ENCODE results near the gene ASXL3. TPM values are rescaled to one million over a fixed set of nuclear protein-coding genes. Genes with fewer than 3 reads are reported as not detected.

ASXL3 gene
- total RNA-seq, 4 donors from 2014 or later, result 0.93 to 2.2 (median 1.5) TPM

DNA sequence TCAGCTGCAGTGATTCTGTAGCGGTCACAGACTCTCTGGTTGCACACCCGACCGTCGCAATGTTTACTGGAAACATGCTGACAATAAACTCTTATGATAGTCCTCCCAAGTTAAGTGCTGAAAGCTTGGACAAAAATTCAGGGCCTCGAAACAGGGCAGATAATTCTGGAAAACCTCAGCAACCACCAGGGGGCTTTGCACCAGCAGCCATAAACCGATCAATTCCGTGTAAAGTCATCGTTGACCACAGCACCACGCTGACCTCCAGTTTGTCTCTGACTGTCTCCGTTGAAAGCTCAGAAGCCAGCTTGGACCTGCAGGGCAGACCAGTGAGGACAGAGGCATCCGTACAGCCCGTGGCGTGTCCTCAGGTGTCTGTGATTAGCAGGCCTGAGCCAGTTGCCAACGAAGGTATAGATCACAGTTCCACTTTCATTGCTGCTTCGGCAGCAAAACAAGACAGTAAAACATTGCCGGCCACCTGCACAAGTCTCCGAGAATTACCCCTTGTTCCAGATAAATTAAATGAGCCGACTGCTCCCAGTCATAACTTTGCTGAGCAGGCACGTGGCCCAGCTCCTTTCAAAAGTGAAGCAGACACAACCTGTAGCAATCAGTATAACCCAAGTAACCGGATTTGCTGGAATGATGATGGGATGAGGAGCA is 166.1 kb downstream of the ASXL3 start:
- Histone ChIP-seq H3K9me3 (no peaks in the 10 kb centered on the region), H3K36me3 (peaks cover 0 to 24% of the 10 kb centered on the region in 2 donors), H3K27me3 (no peaks in the 10 kb centered on the region), H3K4me3 (no peak overlapping the region), H3K27ac (no peak overlapping the region), H3K4me1 (no peaks in the 10 kb centered on the region)
- WGBS, 2 donors (ENCODE audit: low coverage in 1 of 2), result 90 to 96% methylated on average over 11 to 14 of the region's 20 CpGs
- no peak for ATAC-seq
- TF ChIP-seq POLR2AphosphoS5 (IDR thresholded peaks at IDR 0.05) (no peak), EP300 (IDR thresholded peaks at IDR 0.05) (no peak), POLR2A (IDR thresholded peaks at IDR 0.05) (no peak)
- TF ChIP-seq, protein P1, sequence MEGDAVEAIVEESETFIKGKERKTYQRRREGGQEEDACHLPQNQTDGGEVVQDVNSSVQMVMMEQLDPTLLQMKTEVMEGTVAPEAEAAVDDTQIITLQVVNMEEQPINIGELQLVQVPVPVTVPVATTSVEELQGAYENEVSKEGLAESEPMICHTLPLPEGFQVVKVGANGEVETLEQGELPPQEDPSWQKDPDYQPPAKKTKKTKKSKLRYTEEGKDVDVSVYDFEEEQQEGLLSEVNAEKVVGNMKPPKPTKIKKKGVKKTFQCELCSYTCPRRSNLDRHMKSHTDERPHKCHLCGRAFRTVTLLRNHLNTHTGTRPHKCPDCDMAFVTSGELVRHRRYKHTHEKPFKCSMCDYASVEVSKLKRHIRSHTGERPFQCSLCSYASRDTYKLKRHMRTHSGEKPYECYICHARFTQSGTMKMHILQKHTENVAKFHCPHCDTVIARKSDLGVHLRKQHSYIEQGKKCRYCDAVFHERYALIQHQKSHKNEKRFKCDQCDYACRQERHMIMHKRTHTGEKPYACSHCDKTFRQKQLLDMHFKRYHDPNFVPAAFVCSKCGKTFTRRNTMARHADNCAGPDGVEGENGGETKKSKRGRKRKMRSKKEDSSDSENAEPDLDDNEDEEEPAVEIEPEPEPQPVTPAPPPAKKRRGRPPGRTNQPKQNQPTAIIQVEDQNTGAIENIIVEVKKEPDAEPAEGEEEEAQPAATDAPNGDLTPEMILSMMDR (IDR thresholded peaks at IDR 0.05), result no peak

DNA sequence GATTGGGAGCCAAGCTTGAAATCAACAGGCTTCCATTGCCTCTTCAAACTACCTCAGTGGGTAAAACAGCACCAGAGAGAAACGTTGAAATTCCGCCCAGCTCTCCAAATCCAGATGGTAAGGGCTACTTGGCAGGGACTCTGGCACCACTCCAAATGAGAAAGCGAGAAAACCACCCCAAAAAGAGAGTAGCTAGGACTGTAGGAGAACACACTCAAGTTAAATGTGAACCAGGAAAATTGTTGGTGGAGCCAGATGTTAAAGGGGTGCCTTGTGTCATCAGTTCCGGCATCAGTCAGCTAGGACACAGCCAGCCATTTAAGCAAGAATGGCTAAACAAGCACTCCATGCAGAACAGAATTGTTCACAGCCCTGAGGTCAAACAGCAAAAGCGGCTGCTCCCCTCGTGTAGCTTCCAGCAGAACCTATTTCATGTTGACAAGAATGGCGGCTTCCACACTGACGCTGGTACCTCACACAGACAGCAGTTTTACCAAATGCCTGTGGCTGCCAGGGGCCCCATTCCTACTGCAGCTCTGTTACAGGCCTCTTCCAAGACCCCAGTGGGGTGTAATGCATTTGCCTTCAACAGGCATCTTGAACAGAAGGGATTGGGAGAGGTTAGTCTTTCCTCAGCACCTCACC is 167.3 kb downstream of the ASXL3 start:
- no peak for ATAC-seq
- Histone ChIP-seq H3K9me3 (no peaks in the 10 kb centered on the region), H3K4me3 (no peak overlapping the region), H3K36me3 (peaks cover 0 to 20% of the 10 kb centered on the region in 2 donors), H3K4me1 (no peaks in the 10 kb centered on the region), H3K27me3 (no peaks in the 10 kb centered on the region), H3K27ac (no peak overlapping the region)
- WGBS, 2 donors (ENCODE audit: low coverage in 1 of 2), result 94 to 100% methylated on average over 2 to 8 of the region's 8 CpGs
- TF ChIP-seq, protein P1 (IDR thresholded peaks at IDR 0.05), result no peak
- TF ChIP-seq EP300 (IDR thresholded peaks at IDR 0.05) (no peak), POLR2AphosphoS5 (IDR thresholded peaks at IDR 0.05) (no peak), POLR2A (IDR thresholded peaks at IDR 0.05) (no peak)

DNA sequence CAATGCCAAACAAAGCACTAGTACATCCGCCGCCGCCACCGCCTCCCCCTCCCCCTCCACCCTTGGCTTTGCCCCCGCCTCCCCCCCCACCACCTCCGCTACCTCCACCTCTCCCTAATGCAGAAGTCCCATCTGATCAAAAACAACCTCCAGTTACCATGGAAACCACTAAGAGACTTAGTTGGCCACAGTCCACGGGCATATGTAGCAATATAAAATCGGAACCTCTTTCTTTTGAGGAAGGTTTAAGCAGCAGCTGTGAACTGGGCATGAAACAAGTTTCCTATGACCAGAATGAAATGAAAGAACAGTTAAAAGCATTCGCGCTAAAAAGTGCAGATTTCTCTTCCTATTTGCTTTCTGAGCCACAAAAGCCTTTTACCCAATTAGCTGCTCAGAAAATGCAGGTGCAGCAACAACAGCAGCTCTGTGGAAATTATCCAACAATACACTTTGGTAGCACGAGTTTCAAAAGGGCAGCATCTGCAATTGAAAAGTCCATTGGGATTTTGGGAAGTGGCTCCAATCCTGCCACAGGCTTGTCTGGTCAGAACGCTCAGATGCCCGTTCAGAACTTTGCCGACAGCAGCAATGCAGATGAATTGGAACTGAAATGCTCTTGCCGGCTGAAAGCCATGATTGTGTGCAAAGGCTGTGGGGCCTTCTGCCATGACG is 168.0 kb downstream of the ASXL3 start:
- ATAC-seq, result no peak
- WGBS, 2 donors (ENCODE audit: low coverage in 1 of 2), result 91 to 93% methylated on average over 11 to 15 of the region's 16 CpGs
- Histone ChIP-seq H3K27ac (no peak overlapping the region), H3K36me3 (peaks cover 0 to 20% of the 10 kb centered on the region in 2 donors), H3K4me3 (no peak overlapping the region), H3K27me3 (no peaks in the 10 kb centered on the region), H3K4me1 (no peaks in the 10 kb centered on the region), H3K9me3 (no peaks in the 10 kb centered on the region)
- TF ChIP-seq POLR2AphosphoS5 (IDR thresholded peaks at IDR 0.05), result no peak
- TF ChIP-seq, protein P1 (IDR thresholded peaks at IDR 0.05), result no peak
- no peak for TF ChIP-seq POLR2A (IDR thresholded peaks at IDR 0.05)
- no peak for TF ChIP-seq EP300 (IDR thresholded peaks at IDR 0.05)

DNA sequence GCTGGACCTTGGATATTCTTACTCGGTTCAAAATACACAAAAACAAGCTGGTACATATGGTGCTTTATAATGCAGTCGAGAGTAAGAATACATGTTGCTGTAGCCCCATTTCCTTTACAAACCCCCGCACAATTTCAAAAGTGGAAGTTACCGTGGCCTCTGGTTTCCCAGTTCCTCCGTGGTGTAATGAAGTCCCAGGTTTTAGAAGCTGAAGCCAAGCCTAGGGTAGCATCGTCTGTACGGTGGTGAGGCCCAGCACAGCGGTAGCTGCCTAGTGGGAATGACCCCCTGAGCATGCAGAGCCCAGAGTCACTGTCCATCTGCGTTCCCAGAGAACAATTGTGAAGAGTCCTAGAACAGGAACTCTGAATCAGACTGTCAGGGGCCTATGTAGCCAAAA is 171.8 kb downstream of the ASXL3 start:
- H3K36me3 ChIP-seq, result no peaks in the 10 kb centered on the region
- WGBS, 2 donors (ENCODE audit: low coverage in 1 of 2), result 67 to 73% methylated on average over 7 of the region's 9 CpGs
- ATAC-seq, result no peak

More for the DNA sequence above, 171.8 kb downstream of the ASXL3 start:
- Histone ChIP-seq H3K4me1 (no peaks in the 10 kb centered on the region), H3K4me3 (no peak overlapping the region), H3K9me3 (no peaks in the 10 kb centered on the region), H3K27ac (no peak overlapping the region), H3K27me3 (no peaks in the 10 kb centered on the region)
- no peak for TF ChIP-seq POLR2AphosphoS5 (IDR thresholded peaks at IDR 0.05)
- no peak for TF ChIP-seq EP300 (IDR thresholded peaks at IDR 0.05)
- TF ChIP-seq, protein P1 (IDR thresholded peaks at IDR 0.05), result no peak
- TF ChIP-seq POLR2A (IDR thresholded peaks at IDR 0.05), result no peak

Data from gastroesophageal sphincter (tissue), 4 donors.